ENCODE data around the gene RSRC2.

DNA sequence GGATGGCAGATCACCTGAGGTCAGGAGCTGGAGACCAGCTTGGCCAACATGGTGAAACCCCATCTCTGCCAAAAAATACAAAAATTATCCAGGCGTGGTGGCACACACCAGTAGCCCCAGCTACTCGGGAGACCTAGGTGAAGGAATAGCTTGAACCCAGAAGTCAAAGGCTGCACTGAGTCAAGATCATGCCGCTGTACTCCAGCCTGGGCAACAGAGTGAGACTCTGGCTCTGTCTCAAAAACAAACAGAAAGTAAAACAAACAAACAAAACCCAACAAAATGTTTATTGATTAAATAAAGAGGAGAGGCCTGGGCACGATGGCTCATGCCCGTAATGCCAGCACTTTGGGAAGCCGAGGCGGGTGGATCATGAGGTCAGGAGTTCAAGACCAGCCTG is 31.5 kb downstream of the RSRC2 start:
- no peak for TF ChIP-seq NFYB (CRISPR knock-in tag; conservative IDR thresholded peaks at IDR 0.05; ENCODE audit: low read depth)
- TF ChIP-seq, protein P1, sequence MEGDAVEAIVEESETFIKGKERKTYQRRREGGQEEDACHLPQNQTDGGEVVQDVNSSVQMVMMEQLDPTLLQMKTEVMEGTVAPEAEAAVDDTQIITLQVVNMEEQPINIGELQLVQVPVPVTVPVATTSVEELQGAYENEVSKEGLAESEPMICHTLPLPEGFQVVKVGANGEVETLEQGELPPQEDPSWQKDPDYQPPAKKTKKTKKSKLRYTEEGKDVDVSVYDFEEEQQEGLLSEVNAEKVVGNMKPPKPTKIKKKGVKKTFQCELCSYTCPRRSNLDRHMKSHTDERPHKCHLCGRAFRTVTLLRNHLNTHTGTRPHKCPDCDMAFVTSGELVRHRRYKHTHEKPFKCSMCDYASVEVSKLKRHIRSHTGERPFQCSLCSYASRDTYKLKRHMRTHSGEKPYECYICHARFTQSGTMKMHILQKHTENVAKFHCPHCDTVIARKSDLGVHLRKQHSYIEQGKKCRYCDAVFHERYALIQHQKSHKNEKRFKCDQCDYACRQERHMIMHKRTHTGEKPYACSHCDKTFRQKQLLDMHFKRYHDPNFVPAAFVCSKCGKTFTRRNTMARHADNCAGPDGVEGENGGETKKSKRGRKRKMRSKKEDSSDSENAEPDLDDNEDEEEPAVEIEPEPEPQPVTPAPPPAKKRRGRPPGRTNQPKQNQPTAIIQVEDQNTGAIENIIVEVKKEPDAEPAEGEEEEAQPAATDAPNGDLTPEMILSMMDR (IDR thresholded peaks at IDR 0.05): no peak
